ENCODE data around the gene CEP72. TPM values are rescaled to one million over a fixed set of nuclear protein-coding genes. Genes with fewer than 3 reads are reported as not detected.
"Not testable (repeated sequence)": the region's sequence is repeated elsewhere in the genome, so short reads cannot be mapped to it uniquely, and the experiment has no call there.

The CEP72 gene
- total and polyA plus RNA-seq, 2 experiments from 2014 or later = 1.7 to 2.4 TPM

GRCh38 chr5:580436-580835 lies 31.7 kb upstream of the CEP72 start:
- WGBS, 2 experiments (ENCODE audit: low coverage in 1 of 2, low lambda C conversion rate in 2 of 2, missing lambda C conversion rate in 2 of 2) = 26 to 30% methylated on average over 11 of the region's 11 CpGs

GRCh38 chr5:581266-581665 lies 30.9 kb upstream of the CEP72 start:
- Histone ChIP-seq H3K27me3 (replicated peaks; ENCODE audit: insufficient read depth) (peaks cover 37% of the 10 kb centered on the region), H3K36me3 (ENCODE audit: low read depth) (no peaks in the 10 kb centered on the region), H3K27ac (no peak overlapping the region), H3K4me1 (ENCODE audit: insufficient read depth) (no peaks in the 10 kb centered on the region), H3K4me2 (ENCODE audit: unreplicated experiment) (no peak overlapping the region), H3K4me3 (no peak overlapping the region), H3K9me3 (ENCODE audit: low read depth) (no peaks in the 10 kb centered on the region), H2AFZ (no peak overlapping the region), H3K9me2 (ENCODE audit: insufficient read depth) (no peaks in the 10 kb centered on the region), H4K20me1 (ENCODE audit: insufficient read depth) (no peaks in the 10 kb centered on the region), H3F3A (ENCODE audit: insufficient read depth) (no peaks in the 10 kb centered on the region), H3K9ac (no peak overlapping the region), H3K79me2 (ENCODE audit: insufficient read depth) (no peaks in the 10 kb centered on the region)
- DNase-seq = no peak
- 52 to 64% methylated on average over 7 of the region's 7 CpGs for WGBS, 2 experiments (ENCODE audit: low coverage in 1 of 2, low lambda C conversion rate in 2 of 2, missing lambda C conversion rate in 2 of 2)
- in situ Hi-C loops (cut with MboI) = no loop called here
- TF ChIP-seq EZH2 (IDR thresholded peaks at IDR 0.05; ENCODE audit: insufficient read depth, poor library complexity, severe bottlenecking) = no peak
- no peak for TF ChIP-seq EZH2phosphoT487 (IDR thresholded peaks at IDR 0.05; ENCODE audit: insufficient read depth, low read depth)

More at GRCh38 chr5:580436-580835, 31.7 kb upstream of the CEP72 start:
- H3K36me3 ChIP-seq (ENCODE audit: low read depth) = no peaks in the 10 kb centered on the region
- H3K27ac ChIP-seq = no peak overlapping the region
- no peak for DNase-seq
- H3K9me2 ChIP-seq (ENCODE audit: insufficient read depth) = no peaks in the 10 kb centered on the region
- H3K27me3 ChIP-seq (replicated peaks; ENCODE audit: insufficient read depth) = peaks cover 37% of the 10 kb centered on the region
- no peaks in the 10 kb centered on the region for H3K4me1 ChIP-seq (ENCODE audit: insufficient read depth)
- H3K4me3 ChIP-seq = no peak overlapping the region
- H2AFZ ChIP-seq = no peak overlapping the region
- no peak overlapping the region for H3K4me2 ChIP-seq (ENCODE audit: unreplicated experiment)
- no peaks in the 10 kb centered on the region for H3K79me2 ChIP-seq (ENCODE audit: insufficient read depth)
- H3K9me3 ChIP-seq (ENCODE audit: low read depth) = no peaks in the 10 kb centered on the region
- H3K9ac ChIP-seq = no peak overlapping the region
- H4K20me1 ChIP-seq (ENCODE audit: insufficient read depth) = no peaks in the 10 kb centered on the region
- TF ChIP-seq EZH2 (IDR thresholded peaks at IDR 0.05; ENCODE audit: insufficient read depth, poor library complexity, severe bottlenecking) (no peak), EZH2phosphoT487 (IDR thresholded peaks at IDR 0.05; ENCODE audit: insufficient read depth, low read depth) (no peak)
- in situ Hi-C loops (cut with MboI) = no loop called here
- no peaks in the 10 kb centered on the region for H3F3A ChIP-seq (ENCODE audit: insufficient read depth)

- Histone ChIP-seq H3F3A (ENCODE audit: insufficient read depth) (no peaks in the 10 kb centered on the region), H3K79me2 (ENCODE audit: insufficient read depth) (no peaks in the 10 kb centered on the region), H3K9ac (no peak overlapping the region), H2AFZ (no peak overlapping the region), H3K4me2 (ENCODE audit: unreplicated experiment) (no peak overlapping the region), H3K4me1 (ENCODE audit: insufficient read depth) (no peaks in the 10 kb centered on the region), H3K36me3 (ENCODE audit: low read depth) (no peaks in the 10 kb centered on the region), H3K4me3 (no peak overlapping the region), H3K9me2 (ENCODE audit: insufficient read depth) (no peaks in the 10 kb centered on the region), H3K27ac (no peak overlapping the region), H3K9me3 (ENCODE audit: low read depth) (no peaks in the 10 kb centered on the region), H4K20me1 (ENCODE audit: insufficient read depth) (no peaks in the 10 kb centered on the region), H3K27me3 (replicated peaks; ENCODE audit: insufficient read depth) (peaks cover 37% of the 10 kb centered on the region)
- in situ Hi-C loops (cut with MboI) = no loop called here
- no peak for TF ChIP-seq EZH2 (IDR thresholded peaks at IDR 0.05; ENCODE audit: insufficient read depth, poor library complexity, severe bottlenecking)
- TF ChIP-seq EZH2phosphoT487 (IDR thresholded peaks at IDR 0.05; ENCODE audit: insufficient read depth, low read depth) = no peak
- 60 to 65% methylated on average over 9 of the region's 9 CpGs for WGBS, 2 experiments (ENCODE audit: low coverage in 1 of 2, low lambda C conversion rate in 2 of 2, missing lambda C conversion rate in 2 of 2)
- no peak for DNase-seq
Measured at GRCh38 chr5:581941-582340, 30.2 kb upstream of the CEP72 start.

DNA sequence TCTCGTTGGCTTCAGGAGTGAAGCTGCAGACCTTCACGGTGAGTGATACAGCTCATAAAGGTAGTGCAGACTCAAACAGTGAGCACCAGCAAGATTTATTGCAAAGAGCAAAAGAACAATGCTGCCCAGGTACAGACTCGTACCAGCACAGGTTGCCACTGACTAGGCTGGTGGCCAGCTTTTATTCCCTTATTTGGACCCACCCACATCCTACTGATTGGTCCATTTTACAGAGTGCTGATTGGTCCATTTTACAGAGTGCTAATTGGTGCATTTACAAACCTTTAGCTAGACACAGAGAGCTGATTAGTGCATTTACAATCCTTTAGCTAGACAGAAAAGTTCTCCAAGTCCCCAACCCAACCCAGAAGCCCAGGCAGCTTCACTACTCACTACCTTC lies 29.7 kb upstream of the CEP72 start:
- H3K4me3 ChIP-seq; DNase-seq; H3K9me3 ChIP-seq (ENCODE audit: low read depth); H3K27ac ChIP-seq; H3K4me1 ChIP-seq (ENCODE audit: insufficient read depth); H3K4me2 ChIP-seq (ENCODE audit: unreplicated experiment); H3K9me2 ChIP-seq (ENCODE audit: insufficient read depth); H3K79me2 ChIP-seq (ENCODE audit: insufficient read depth); in situ Hi-C loops (cut with MboI); H4K20me1 ChIP-seq (ENCODE audit: insufficient read depth); H3K9ac ChIP-seq; H2AFZ ChIP-seq; H3F3A ChIP-seq (ENCODE audit: insufficient read depth); H3K36me3 ChIP-seq (ENCODE audit: low read depth): not testable (repeated sequence)
- WGBS, 2 experiments (ENCODE audit: low coverage in 1 of 2, low lambda C conversion rate in 2 of 2, missing lambda C conversion rate in 2 of 2) = 39 to 47% methylated on average over 3 of the region's 3 CpGs
- H3K27me3 ChIP-seq (replicated peaks; ENCODE audit: insufficient read depth) = peaks cover 36% of the 10 kb centered on the region

DNA sequence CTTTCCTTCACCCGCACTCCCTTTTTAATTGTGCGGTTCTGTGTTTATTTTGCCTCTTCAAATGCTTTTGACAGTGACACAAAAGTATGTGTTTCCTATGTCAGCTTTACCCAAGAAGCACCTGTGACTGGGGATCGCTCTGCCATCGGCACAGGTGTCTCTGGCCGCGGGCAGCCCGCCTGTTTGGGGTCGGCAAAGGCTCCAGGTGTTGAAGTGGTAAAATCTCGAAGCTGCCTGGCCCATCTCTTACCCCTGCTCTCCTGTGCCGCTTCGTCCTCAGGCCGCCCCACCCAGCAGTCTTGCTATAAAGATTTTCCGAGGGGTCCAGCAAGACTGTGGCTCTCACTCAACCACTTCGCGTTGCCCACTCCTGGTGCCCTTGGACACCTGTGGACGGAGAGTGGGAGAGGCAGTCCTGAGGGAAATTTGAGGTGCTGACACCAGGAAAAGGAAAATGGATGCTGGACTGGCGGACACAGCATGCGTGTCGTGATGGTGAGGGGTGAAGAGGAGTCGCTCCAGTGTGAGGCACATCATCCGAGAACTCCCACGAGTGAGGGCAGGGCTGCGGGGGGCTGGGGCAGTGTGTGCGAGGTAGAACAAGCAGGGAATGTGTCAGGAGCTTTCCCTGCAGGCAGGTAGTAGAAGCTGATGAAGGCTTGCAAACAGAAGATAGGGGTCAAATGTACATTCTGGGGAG lies 29.1 kb upstream of the CEP72 start:
- H3K27ac ChIP-seq = no peak overlapping the region
- TF ChIP-seq EZH2 (IDR thresholded peaks at IDR 0.05; ENCODE audit: insufficient read depth, poor library complexity, severe bottlenecking) (no peak), EZH2phosphoT487 (IDR thresholded peaks at IDR 0.05; ENCODE audit: insufficient read depth, low read depth) (no peak)
- H3K4me3 ChIP-seq = no peak overlapping the region
- DNase-seq = no peak
- H3K4me1 ChIP-seq (ENCODE audit: insufficient read depth) = no peaks in the 10 kb centered on the region
- H3K9ac ChIP-seq = no peak overlapping the region
- H3K9me2 ChIP-seq (ENCODE audit: insufficient read depth) = no peaks in the 10 kb centered on the region
- WGBS, 2 experiments (ENCODE audit: low coverage in 1 of 2, low lambda C conversion rate in 2 of 2, missing lambda C conversion rate in 2 of 2) = 63 to 65% methylated on average over 24 of the region's 24 CpGs
- no peaks in the 10 kb centered on the region for H3K79me2 ChIP-seq (ENCODE audit: insufficient read depth)
- H3K36me3 ChIP-seq (ENCODE audit: low read depth) = no peaks in the 10 kb centered on the region
- no peaks in the 10 kb centered on the region for H3K9me3 ChIP-seq (ENCODE audit: low read depth)
- peaks cover 32% of the 10 kb centered on the region for H3K27me3 ChIP-seq (replicated peaks; ENCODE audit: insufficient read depth)
- no peaks in the 10 kb centered on the region for H3F3A ChIP-seq (ENCODE audit: insufficient read depth)
- H3K4me2 ChIP-seq (ENCODE audit: unreplicated experiment) = no peak overlapping the region
- no peak overlapping the region for H2AFZ ChIP-seq
- no peaks in the 10 kb centered on the region for H4K20me1 ChIP-seq (ENCODE audit: insufficient read depth)
- in situ Hi-C loops (cut with MboI) = no loop called here

Measured in GM23248 (cell line).